Activated T-cell treated with anti-CD3 and anti-CD28 coated beads for 48 hours (primary cell): ENCODE data around the gene MED6.

Experiments used
- DNase-seq: peaks from one replicate; pipeline ENCODE4 v3.0.0-alpha.2; 2020; ENCODE audit warnings: low read depth

MED6 gene, protein sequence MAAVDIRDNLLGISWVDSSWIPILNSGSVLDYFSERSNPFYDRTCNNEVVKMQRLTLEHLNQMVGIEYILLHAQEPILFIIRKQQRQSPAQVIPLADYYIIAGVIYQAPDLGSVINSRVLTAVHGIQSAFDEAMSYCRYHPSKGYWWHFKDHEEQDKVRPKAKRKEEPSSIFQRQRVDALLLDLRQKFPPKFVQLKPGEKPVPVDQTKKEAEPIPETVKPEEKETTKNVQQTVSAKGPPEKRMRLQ

DNA sequence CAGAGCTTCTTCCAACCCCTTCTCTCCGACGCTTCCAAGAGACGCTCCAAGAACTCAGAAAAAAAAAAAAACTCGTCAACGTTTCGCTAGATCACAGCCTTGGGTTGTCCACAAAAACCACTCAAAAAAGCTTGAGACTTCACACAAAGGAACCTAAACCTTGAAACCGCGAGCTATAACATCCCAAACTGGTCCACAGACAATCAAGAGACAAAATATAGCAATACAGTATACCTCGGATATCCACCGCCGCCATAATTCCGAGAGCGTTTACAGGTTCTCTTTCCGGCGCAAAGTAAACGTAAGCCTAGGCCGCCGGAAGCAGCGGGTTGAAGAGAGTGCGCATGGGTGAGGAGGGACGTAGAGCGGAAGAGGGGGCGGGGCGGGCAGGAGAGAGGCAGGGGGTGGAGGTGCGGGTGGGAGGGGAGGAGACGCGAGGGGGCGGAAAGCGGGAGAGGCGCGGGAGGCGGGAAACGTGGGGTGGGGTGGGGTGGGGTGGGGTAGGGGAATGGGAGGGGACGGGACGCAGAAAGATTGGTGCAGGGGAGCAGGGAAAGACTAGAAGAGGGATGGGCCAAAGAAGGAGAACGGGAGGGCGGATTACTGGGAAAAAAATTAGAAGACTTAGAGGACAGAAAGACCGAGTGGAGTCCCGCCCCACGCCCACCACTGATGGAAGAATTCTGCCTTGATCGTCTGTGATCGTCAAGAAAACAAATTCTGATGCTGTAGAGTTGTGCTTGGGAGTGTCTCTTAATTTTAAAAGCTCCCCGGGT lies at the start of gene MED6:
MED6 (minus strand) TSS at position 274 of the 776 bp plus-strand sequence; CDS start at position 256, 18 bp downstream.
- peak; percentile 87 for DNase-seq

DNA sequence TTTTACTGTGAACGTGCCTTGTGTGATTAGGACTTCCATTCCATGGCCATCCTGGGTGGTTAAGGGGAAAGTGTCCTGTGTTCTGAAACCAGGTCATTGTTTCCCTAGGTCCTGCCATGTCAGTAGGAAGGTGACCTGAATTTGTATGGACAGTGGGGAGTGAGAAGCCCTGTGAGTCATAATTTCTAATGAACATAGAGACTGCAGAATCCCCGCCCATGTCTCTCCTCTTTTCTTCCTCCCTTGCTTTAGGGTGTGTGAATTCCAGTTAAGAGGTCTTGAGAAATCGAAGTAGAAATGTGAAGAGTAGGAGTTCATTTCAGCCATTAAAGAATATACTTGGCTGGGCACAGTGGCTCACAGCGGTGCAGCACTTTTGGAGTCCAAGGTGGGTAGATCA lies 49.3 kb upstream of the MED6 start:
- no peak for DNase-seq

DNA sequence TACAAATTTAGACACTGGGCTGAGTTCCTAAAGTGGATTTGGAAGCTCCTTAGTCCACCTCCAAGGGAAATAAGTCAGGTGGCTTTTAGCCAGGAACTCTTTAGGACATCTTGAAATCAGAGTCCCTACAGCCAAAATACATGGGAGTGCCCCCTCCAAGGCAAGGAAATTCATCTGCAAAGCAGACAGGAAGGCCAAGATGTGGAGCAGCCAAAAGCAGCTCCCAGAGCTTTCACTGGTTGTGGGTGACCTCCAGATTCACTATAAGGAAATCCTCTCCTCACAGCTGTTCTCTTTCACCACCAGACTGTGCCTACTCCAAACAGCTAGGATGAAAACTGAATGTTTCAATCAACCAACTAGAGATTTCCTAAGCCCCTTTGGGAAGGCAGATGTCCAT lies 47.9 kb upstream of the MED6 start:
- no peak for DNase-seq

DNA sequence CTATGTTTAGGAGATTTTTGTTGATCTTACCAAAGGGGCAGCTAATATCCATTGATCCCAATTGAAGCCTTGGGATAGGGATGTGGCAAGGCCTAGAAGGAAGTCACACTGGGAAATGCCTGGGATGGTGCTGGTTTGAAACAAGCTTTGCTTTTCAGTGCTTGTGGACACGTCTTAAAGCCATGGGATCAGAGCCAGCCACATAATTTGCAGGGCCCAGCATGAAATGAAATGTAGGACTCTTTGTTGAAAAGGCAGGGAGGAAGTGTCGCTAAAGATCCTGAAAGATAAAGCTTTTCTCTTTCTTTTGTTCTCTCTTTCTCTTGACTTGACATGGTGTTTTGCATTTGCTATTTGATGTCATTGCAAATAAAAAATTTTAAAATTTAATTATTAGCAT lies 46.2 kb upstream of the MED6 start:
- no peak for DNase-seq

DNA sequence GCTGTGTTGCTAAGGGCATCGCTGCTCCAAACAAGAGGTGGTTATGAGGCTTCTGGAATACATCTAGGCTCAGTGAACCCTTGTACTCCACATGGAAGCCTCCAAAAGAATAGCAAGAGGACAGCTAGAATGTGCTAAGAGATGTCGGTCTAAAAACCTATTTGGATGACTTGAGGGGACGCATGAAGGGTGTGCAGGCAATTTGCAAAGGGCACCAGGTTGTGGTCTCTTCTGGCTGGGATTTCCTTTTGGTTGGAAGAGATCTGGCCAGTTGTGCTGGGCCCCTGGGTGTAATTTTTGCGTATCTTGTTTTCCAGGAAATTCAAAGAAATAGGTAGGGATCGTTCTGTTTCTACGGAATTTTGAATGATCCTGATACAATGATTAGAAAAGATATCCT lies 45.4 kb upstream of the MED6 start:
- no peak for DNase-seq

DNA sequence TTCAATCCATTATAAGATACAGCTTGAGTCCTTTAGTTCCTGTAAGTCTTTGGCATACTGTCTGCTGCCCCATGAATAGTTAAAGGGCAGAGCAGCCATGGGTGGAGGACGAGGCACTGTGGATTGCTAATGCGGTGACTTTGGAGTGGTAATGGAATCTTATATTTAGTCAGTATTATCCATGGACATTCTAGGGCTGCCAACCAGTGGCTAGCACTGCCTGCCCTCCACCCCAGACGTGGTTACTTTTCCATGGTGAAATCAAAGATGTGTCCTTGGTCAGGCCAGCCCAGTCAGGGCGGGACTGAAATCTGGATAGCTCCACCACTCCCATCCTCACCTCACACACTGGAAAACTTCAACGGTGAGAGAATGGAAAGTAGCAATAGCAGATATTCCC lies 43.5 kb upstream of the MED6 start:
- no peak for DNase-seq

DNA sequence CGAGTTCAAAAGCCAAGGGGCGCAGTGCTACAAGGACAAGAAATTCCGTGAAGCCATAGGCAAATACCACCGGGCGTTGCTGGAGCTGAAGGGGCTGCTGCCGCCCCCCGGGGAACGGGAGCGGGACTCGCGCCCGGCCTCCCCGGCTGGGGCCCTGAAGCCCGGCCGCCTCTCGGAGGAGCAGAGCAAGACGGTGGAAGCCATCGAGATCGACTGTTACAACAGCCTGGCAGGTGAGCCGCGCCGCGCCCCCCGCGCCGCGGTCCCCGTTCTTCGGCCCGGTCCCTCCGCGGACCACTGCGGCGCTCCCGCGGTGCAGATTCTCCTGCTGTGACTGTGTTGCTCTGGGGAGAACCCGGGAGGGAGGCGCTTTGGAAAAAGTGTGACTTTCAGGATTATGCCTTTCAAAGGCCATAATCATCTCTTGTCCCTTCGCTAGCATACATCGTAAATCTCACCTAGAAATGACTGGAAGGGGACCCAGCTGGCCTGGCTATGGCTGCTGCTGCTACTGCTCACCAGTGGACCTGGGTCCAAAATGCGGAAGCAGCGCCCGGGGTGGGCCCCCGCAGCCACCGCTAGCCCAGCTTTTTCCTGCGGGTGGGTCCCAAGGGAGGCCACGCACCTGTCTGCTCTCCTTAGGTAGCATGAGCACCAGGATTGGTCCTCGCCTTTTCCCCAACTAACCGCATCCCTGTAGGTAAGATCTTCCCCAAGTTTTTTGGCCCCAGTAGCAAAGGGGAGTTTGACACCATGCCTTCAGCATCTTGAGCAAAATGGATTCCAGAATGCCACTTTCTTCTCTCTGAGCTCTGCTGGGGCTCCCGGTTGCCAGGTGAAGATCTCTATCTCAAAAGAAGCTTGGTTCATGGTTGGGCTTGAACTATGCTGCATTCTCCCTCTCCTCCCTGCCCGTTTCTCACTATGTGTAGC lies 42.1 kb upstream of the MED6 start:
- peak; percentile 27 for DNase-seq

DNA sequence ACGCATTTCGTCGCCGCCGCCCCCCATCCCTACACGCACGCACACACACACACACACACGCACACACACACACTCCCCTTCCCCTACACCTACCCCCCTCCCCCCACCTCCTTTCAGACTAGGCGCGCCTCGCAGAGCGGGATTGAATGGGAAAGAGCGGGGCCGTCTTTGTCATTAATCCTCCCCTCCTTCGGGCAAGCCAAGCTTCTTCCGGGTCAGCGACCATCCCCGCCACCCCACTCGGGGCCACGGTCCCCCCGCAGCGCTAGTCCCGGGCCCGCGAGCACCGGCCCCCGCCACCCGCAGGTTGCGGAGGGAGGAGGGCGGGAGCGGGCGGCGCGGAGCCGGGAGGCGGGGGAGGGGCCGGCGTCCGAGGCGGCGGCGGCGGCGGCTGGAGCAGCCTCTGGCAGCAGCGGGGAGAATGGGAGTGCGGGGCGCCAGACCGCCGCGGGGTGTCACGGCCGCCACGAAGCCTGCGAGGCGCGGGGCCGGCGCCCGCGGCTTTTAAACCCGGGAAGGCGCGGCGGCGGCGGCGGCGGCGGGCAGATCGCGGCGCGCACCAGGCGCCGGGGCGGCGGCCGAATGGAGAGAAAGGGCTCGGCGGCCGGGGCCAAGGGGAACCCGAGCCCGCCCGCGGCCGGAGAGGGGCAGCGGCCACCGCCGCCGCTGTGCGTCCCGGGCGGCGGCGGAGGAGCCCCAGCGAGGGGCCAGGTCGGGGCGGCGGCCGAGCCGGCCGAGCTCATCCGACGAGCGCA lies 41.3 kb upstream of the MED6 start, which contains the start of gene TTC9:
TTC9 (plus strand) TSS at position 369 of the 755 bp plus-strand sequence; CDS start at position 583, 214 bp downstream.
- no peak for DNase-seq

DNA sequence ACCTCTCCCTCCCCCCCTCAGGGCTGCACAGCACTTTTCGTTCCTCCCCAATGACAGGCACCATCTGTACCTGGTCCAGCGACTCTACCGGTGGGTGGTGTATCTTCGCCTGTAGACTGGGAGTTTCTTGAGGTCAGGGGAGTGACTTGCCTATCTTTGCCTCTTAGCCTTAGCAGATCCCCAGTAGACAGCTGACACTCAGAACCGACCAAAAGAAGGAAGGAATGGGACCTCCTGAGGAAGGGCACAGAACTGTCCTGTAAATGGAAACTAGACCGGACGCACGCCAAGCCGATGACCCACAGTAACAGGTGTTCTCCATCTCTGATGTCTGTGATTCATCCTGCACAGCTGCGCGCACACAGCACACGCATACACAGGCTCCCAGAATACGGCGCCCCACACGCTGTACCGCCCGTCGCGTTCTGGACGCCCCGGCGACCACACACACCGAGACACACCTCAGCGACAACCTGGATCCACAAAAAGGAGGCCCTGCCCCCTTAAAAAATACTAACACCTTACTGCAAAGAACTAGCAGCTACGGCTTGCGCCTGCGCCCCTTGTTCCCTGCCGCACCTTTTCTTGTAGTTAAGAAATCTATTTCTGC lies 40.6 kb upstream of the MED6 start:
- DNase-seq = peak; percentile 49

DNA sequence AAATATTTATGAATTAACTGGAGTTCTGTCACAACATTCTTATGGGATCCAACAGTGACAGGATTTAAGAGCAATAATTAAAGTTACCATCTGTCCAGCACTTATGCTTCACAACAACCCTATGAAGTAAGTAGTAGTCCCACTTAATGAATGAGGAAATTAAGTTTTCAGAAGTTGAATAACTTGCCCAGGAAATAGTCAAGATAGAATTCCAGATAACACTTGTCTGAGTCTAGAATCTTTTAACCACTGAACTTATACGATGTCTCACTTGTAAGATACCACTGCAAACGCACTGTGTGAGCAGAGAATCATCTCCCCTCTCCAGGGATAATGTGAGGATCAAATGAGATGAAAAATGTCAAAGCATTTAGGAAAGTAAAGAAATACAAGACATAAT lies 38.0 kb upstream of the MED6 start:
- no peak for DNase-seq

DNA sequence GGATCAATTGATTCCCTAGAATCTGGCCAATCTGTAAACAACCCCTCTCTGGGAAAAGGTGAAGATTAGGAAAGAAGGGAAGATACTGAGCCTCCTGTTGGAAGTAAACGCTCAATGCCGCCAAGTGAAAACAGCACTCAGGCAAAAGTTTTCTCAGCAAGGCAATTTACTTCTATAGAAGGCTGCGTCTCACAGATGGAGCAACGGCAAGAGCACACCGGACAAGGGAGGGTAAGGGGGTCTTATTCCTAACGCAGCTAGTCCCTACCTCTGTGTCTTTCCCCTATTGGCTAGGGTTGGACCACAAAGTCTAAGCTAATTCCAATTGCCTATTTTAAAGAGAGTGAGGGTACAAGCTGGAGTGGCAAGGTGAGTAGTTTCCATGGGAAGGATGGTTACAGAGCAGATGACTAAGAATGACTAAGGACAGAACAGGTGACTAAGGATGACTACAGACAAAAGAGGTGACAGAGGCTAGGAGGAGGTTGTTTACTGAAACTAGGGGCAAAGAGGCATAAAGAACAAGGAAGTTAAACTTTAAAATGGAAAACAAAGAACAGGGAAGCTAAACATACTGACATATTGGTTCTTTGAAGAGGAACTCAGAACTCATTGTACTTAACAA lies 35.6 kb upstream of the MED6 start:
- no peak for DNase-seq

DNA sequence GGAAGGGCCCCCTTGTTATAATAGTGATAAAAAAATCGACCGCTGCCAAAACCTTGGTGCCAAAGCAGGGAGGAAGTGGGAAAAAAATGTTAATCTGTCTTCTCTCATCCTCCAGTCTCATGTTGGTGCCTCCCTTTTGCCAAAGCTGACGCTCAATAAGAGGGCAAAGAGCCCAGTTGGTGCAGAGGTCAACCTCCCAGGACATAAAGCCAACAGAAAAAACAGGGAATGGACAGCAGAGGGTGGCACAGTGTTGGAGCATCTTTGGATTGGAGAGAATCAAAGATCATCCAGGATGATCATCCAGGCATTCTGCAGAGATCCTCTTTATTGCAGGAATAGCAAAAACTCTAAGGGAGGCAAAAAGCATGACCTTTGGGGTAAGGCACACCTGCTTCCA lies 31.5 kb upstream of the MED6 start:
- no peak for DNase-seq

DNA sequence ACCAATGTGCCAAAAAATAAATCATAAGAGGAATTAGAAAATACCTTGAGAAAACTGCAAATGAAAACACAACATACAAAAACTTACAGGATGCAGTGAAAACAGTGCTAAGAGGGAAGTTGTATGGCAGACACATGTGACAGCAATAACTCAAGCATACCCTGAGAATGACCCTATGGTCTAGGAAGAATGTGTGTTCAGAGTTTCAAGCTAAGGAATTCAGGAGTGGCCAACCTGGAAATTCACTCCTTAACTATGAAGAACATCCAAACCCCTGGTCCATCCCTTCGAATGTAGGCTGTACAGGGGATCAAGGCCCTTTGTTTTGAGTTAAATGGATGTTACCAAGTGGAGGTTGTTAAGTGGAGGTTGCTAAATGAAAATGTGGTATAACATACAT lies 24.5 kb upstream of the MED6 start:
- no peak for DNase-seq

DNA sequence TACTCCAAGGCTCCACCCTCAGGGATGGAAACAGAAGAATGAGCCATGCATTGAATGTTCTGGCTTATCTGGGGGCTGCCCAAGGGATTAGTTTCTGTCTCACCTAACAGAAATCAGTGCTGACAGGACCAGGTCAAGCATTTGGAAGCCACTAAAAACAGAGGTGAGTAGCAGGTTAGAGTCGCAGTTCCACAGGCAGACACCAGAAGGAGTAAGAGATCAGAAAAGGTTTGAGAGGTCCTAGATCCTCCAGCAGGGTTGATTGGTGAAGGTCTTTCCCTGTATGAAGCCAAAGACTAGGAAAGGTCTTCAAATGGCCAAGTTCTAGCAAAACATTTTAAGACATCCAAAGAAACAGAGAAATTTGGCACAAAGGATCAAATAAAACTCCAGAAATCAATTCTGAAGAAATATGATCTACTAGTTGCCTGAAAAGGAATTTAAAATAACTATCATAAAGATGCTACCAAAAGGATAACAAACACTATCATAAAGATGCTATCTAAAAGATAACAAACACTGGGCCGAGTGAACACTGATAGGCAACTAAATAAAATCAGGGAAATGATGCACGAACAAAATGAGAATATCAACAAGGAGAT lies 21.8 kb upstream of the MED6 start:
- DNase-seq = peak; percentile 26

DNA sequence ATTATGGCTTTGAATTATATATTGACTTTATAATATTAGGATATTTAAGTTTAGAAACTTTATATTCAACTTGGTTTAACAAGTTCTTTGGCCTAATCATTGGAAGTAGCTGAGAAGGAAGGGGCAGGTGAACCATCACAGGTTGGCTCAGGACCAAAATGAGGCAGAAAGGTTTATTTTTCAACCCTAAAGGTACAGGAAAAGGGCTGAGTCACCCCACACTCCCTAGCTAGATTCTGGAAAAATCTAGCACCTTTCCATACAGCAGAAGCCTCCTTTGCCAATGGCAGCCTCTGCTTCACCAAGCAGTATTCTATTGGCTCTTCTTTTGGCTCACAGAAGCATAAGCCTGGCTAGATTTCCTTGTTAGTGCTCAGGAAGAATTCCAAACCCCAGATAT lies 19.3 kb upstream of the MED6 start:
- DNase-seq = no peak

DNA sequence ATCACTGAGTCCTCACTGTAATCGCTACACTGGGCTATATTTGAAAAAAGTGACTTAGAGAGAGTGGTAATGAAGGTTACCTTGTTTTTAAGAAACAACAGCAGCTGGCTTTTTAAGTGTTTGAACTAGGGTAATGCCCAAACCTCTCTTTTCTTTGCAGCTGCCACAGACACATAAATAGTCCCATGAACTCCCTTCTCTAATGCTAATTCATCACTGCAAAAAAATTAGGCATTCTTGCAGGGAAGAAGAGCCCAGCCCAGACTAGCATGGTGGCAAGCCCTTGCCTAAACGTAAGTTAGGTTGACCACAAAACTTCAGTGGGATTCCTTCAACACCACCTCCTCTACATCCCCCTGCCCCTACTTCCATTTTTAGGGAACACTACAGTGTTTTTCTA lies 17.9 kb upstream of the MED6 start:
- DNase-seq = no peak

DNA sequence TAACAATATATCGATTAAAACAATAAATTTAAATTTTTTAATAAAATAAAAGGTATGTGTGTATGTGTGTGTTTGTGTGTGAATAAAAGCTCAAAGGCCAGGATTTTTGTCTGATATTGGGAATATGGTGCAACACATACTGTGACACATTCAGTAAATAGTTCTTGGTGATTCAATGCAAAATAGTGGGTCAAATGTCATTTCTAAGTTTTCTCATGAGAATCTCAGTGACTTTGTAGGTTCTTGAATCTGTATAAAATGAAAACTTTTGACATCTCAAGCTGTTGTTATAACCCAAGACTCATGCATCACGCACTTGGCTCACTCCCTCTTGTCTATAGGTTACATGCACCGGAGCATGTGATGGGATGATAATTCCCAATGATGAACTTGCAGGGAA lies 16.2 kb upstream of the MED6 start:
- no peak for DNase-seq

DNA sequence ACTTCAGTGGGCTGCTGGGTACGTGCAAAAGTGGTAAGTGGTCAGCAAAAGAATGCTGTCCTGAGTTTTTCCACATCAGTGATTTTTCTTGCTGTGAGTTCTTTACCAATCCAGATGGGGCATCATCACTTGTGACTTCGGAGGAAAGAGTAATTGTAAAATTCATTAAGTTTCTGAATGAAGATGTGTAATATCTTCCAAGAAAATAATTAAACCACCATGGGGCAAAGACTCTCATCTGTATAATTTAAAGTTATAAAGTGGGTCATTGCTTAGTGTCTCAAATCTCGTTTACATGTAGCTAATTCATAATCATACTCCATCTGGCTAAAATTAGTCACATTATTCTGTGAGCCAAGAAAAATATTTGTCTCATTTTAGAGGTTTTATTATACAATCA lies 10.8 kb upstream of the MED6 start:
- no peak for DNase-seq

DNA sequence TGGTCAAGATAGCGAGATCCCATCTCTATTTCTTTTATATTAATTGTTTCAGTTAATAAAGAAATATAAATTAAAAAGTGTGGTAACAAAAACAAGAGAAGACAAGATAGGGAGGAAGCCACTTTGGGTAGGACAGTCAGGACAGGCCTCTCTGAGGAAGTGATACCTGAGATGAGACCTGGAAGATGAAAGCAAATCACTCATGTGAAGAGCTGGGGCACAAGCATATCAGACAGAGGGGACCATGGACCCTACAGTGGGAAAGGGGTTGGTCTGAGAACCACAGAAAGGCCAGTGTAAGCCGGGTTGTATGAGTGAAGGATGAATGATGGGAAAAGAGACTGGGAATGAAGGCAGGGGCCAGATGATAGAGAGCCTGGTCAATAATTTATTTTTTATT lies 1.8 kb upstream of the MED6 start:
- DNase-seq = no peak

DNA sequence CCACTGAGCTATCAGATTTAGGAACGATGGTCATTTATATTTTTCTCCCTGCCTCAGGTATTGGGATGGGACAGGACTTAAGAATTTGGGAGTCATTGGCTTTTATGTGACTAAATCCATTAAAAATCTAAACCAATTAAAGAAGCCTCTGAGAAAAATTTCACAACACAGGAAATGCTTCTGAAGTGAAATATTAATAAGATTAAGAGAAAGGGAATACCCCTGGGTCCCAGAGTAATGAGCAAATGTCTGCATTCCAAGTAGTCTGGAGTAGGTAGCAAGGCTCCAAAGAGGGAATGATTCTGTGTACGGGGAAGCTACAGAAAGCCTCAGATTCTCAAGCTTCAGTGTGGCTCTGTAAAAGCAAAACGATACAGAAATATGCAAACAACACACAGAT lies 707 bp upstream of the MED6 start:
- DNase-seq = no peak

DNA sequence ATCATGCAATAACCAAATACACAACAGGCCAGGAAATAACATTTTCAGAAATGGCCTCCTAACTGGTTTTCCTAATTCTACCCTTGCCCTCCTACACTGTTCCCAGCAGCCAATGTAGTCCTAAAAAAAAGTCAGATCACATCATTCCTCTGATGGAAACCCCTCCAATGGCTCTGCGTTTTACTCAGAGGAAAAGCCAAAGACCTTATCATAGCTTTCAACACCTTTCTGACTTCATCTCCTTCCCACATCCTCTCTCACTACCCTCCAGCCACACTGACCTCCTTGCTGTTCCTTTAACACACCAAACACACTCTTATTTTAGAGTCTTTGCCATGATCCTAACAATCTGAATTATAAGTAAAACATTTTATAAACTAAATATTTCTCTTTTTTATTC lies 1.1 kb downstream of the MED6 start:
- no peak for DNase-seq
